ENCODE data around the gene MAP1B. TPM values are rescaled to one million over a fixed set of nuclear protein-coding genes. Genes with fewer than 3 reads are reported as not detected.

The MAP1B gene
- total and polyA plus RNA-seq, 2 donors from 2014 or later = 3.6 to 57.0 TPM

DNA sequence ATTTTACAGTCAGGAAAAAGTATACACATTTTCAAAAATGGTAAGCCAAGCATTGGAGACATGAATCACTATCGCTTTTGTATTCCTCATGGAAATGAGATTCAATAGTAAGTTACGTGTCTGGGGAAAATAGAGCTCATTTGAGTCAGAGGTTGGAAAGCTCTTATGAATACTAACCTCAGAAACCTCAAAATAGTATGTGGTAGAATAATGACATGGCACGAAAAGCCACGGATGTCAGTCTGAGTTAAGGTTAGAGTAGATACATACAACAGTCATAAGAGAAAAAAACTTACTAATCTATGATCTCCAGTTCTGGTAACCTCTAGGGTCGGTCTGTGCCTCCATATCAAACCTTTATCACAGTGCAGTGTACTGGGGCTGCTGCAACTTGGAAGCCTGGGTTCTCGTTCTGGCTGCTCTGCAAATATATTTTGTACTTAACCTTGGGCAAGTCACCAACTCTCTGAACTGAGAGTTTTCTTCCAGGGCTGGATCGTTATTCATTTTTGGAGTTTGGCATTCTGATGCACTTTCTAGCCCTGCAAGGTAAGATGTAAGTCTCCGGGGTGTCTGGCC, 31.8 kb downstream of the MAP1B start:
- no peaks in the 10 kb centered on the region for H3K9me3 ChIP-seq (ENCODE audit: control insufficient read depth in 2 of 3, insufficient read depth in 1 of 3, low read length in 3 of 3)
- FAIRE-seq = no peak
- no peak overlapping the region for H3K9ac ChIP-seq (ENCODE audit: low read length in 3 of 3)
- H3K4me3 ChIP-seq (ENCODE audit: low read length in 3 of 3) = no peak overlapping the region
- TF ChIP-seq, protein P1, sequence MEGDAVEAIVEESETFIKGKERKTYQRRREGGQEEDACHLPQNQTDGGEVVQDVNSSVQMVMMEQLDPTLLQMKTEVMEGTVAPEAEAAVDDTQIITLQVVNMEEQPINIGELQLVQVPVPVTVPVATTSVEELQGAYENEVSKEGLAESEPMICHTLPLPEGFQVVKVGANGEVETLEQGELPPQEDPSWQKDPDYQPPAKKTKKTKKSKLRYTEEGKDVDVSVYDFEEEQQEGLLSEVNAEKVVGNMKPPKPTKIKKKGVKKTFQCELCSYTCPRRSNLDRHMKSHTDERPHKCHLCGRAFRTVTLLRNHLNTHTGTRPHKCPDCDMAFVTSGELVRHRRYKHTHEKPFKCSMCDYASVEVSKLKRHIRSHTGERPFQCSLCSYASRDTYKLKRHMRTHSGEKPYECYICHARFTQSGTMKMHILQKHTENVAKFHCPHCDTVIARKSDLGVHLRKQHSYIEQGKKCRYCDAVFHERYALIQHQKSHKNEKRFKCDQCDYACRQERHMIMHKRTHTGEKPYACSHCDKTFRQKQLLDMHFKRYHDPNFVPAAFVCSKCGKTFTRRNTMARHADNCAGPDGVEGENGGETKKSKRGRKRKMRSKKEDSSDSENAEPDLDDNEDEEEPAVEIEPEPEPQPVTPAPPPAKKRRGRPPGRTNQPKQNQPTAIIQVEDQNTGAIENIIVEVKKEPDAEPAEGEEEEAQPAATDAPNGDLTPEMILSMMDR (IDR thresholded peaks at IDR 0.05; ENCODE audit: borderline replicate concordance, extremely low read depth, insufficient read depth) = no peak
- H3K36me3 ChIP-seq (ENCODE audit: control insufficient read depth in 2 of 3, insufficient read depth in 3 of 3, low read length in 3 of 3) = no peaks in the 10 kb centered on the region
- H3K27me3 ChIP-seq (ENCODE audit: control insufficient read depth, insufficient read depth, low read length) = no peaks in the 10 kb centered on the region
- peaks cover 0 to 2% (median 0%) of the 10 kb centered on the region in 3 donors for H3K4me1 ChIP-seq (ENCODE audit: control insufficient read depth in 2 of 3, insufficient read depth in 2 of 3, low read depth in 1 of 3, low read length in 3 of 3)
- no peak for DNase-seq
- intact Hi-C loops (cut with DNase I) = no loop called here
- H3K27ac ChIP-seq (ENCODE audit: low read depth in 2 of 2, low read length in 2 of 2) = no peak overlapping the region

DNA sequence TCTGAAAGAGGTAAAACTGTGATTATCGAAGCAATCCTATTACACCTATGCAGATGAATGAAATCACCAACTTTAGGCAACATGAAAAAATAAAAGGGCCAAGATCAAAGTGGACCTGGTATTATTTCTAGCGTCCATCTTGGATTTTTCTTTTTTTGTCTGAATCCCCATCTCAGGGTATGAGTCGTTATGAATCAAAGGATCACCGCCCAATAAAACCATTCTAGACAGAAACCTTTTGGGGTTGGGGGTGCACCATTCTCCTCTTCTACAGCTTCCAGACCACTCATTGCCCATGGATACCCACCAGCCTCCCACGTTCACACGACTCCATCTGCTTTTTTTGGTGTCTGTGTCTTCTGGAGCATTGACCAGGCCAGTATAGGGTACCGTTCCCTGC, 33.4 kb downstream of the MAP1B start:
- no peak overlapping the region for H3K9ac ChIP-seq (ENCODE audit: low read length in 3 of 3)
- intact Hi-C loops (cut with DNase I) = loop anchor here (10.0 kb wide), 1 partner anchor 164 kb away; no protein-coding TSS in a partner anchor
- DNase-seq = no peak
- no peaks in the 10 kb centered on the region for H3K9me3 ChIP-seq (ENCODE audit: control insufficient read depth in 2 of 3, insufficient read depth in 1 of 3, low read length in 3 of 3)
- TF ChIP-seq, protein P1 (IDR thresholded peaks at IDR 0.05; ENCODE audit: borderline replicate concordance, extremely low read depth, insufficient read depth) = no peak
- peaks cover 0 to 2% (median 0%) of the 10 kb centered on the region in 3 donors for H3K4me1 ChIP-seq (ENCODE audit: control insufficient read depth in 2 of 3, insufficient read depth in 2 of 3, low read depth in 1 of 3, low read length in 3 of 3)
- H3K27ac ChIP-seq (ENCODE audit: low read depth in 2 of 2, low read length in 2 of 2) = no peak overlapping the region
- H3K4me3 ChIP-seq (ENCODE audit: low read length in 3 of 3) = no peak overlapping the region
- H3K27me3 ChIP-seq (ENCODE audit: control insufficient read depth, insufficient read depth, low read length) = no peaks in the 10 kb centered on the region
- FAIRE-seq = no peak
- no peaks in the 10 kb centered on the region for H3K36me3 ChIP-seq (ENCODE audit: control insufficient read depth in 2 of 3, insufficient read depth in 3 of 3, low read length in 3 of 3)

DNA sequence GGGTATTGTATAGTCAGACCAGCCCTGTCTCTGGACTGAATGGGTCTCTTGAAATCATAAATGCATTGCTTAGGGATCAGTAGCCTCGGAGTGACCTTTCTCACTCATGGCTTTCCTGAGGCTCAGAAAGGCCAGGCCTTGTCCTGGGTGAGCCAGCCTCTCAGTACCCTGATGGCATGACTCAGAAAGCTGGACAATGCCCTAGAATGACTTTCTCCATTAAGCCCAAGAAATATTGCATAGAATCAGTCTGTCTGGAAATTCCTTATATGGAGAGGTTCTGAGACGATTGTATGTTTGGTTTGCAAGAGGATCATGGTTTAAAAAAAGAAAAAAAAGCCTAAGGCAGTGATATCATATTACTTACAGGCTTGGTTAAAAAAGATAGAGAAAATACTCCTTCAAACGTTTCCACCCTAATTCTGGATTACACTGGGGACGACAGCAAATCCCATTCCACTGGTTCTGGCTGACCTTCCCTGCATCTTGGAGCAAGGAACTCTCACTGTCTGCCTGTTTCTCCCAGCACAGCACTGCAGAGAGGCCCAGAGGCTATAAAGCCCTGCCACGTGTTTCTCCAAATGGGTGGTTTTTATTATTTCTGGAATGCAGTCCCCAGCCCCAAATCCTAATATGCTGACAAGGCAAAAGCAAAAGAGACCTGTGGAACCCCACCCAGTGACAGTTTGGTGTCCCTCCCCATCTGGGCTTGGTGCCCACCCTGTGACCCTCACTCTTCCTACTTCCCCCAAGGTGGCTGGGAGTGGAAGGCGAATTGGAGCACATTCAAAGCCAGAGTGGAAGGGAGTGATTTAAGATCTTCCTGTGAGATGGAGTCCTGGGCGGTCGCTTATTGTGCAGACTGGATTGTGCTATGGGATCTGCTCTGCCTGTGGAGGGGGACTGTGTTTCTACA, 34.4 kb downstream of the MAP1B start:
- peaks cover 0 to 2% (median 0%) of the 10 kb centered on the region in 3 donors for H3K4me1 ChIP-seq (ENCODE audit: control insufficient read depth in 2 of 3, insufficient read depth in 2 of 3, low read depth in 1 of 3, low read length in 3 of 3)
- no peaks in the 10 kb centered on the region for H3K9me3 ChIP-seq (ENCODE audit: control insufficient read depth in 2 of 3, insufficient read depth in 1 of 3, low read length in 3 of 3)
- H3K9ac ChIP-seq (ENCODE audit: low read length in 3 of 3) = no peak overlapping the region
- TF ChIP-seq, protein P1 (IDR thresholded peaks at IDR 0.05; ENCODE audit: borderline replicate concordance, extremely low read depth, insufficient read depth) = no peak
- H3K27ac ChIP-seq (ENCODE audit: low read depth in 2 of 2, low read length in 2 of 2) = peak overlapping the region in 1 of 2 donors; percentile 62
- no peaks in the 10 kb centered on the region for H3K27me3 ChIP-seq (ENCODE audit: control insufficient read depth, insufficient read depth, low read length)
- H3K36me3 ChIP-seq (ENCODE audit: control insufficient read depth in 2 of 3, insufficient read depth in 3 of 3, low read length in 3 of 3) = no peaks in the 10 kb centered on the region
- H3K4me3 ChIP-seq (ENCODE audit: low read length in 3 of 3) = no peak overlapping the region
- intact Hi-C loops (cut with DNase I) = loop anchor here (10.0 kb wide), 1 partner anchor 163 kb away; no protein-coding TSS in a partner anchor
- DNase-seq = peak in 4 of 5 donors; percentile 42 to 71 (median 62)
- FAIRE-seq = no peak

All from kidney (tissue), 14 donors.